ENCODE data around the gene CARNS1.

The CARNS1 gene

GRCh38 chr11:67445515-67445914 lies 30.0 kb downstream of the CARNS1 start:
- H3K9me3 ChIP-seq (ENCODE audit: insufficient read depth, low read depth, low read length), result no peaks in the 10 kb centered on the region
- H3K9ac ChIP-seq (ENCODE audit: low read depth, low read length), result no peak overlapping the region
- no peak overlapping the region for H3K4me3 ChIP-seq (ENCODE audit: low read length)
- H3K27me3 ChIP-seq (ENCODE audit: insufficient read depth, low read length), result no peaks in the 10 kb centered on the region
- H3K36me3 ChIP-seq (ENCODE audit: insufficient read depth, low read depth, low read length), result peaks cover 5% of the 10 kb centered on the region
- H3K4me1 ChIP-seq (ENCODE audit: insufficient read depth, low read length), result no peaks in the 10 kb centered on the region
- no peak overlapping the region for H3K27ac ChIP-seq (ENCODE audit: low read length)

GRCh38 chr11:67448220-67448609 lies 32.7 kb downstream of the CARNS1 start:
- no peak overlapping the region for H3K4me3 ChIP-seq (ENCODE audit: low read length)
- H3K27ac ChIP-seq (ENCODE audit: low read length), result no peak overlapping the region
- no peaks in the 10 kb centered on the region for H3K36me3 ChIP-seq (ENCODE audit: insufficient read depth, low read depth, low read length)
- H3K27me3 ChIP-seq (ENCODE audit: insufficient read depth, low read length), result no peaks in the 10 kb centered on the region
- H3K9me3 ChIP-seq (ENCODE audit: insufficient read depth, low read depth, low read length), result no peaks in the 10 kb centered on the region
- H3K9ac ChIP-seq (ENCODE audit: low read depth, low read length), result no peak overlapping the region
- H3K4me1 ChIP-seq (ENCODE audit: insufficient read depth, low read length), result no peaks in the 10 kb centered on the region

- Histone ChIP-seq H3K4me1 (ENCODE audit: insufficient read depth, low read length) (no peaks in the 10 kb centered on the region), H3K4me3 (ENCODE audit: low read length) (no peak overlapping the region), H3K9me3 (ENCODE audit: insufficient read depth, low read depth, low read length) (no peaks in the 10 kb centered on the region), H3K27me3 (ENCODE audit: insufficient read depth, low read length) (no peaks in the 10 kb centered on the region), H3K9ac (ENCODE audit: low read depth, low read length) (no peak overlapping the region), H3K36me3 (ENCODE audit: insufficient read depth, low read depth, low read length) (no peaks in the 10 kb centered on the region), H3K27ac (ENCODE audit: low read length) (no peak overlapping the region)
Measured at GRCh38 chr11:67449116-67449844, 33.8 kb downstream of the CARNS1 start.

GRCh38 chr11:67450796-67451657 lies 35.5 kb downstream of the CARNS1 start:
- Histone ChIP-seq H3K27me3 (ENCODE audit: insufficient read depth, low read length) (no peaks in the 10 kb centered on the region), H3K4me3 (ENCODE audit: low read length) (no peak overlapping the region), H3K36me3 (ENCODE audit: insufficient read depth, low read depth, low read length) (no peaks in the 10 kb centered on the region), H3K9ac (ENCODE audit: low read depth, low read length) (no peak overlapping the region), H3K27ac (ENCODE audit: low read length) (no peak overlapping the region), H3K9me3 (ENCODE audit: insufficient read depth, low read depth, low read length) (no peaks in the 10 kb centered on the region), H3K4me1 (ENCODE audit: insufficient read depth, low read length) (no peaks in the 10 kb centered on the region)

- H3K27ac ChIP-seq (ENCODE audit: low read length), result no peak overlapping the region
- H3K4me1 ChIP-seq (ENCODE audit: insufficient read depth, low read length), result no peaks in the 10 kb centered on the region
- no peaks in the 10 kb centered on the region for H3K27me3 ChIP-seq (ENCODE audit: insufficient read depth, low read length)
- H3K4me3 ChIP-seq (ENCODE audit: low read length), result no peak overlapping the region
- no peaks in the 10 kb centered on the region for H3K9me3 ChIP-seq (ENCODE audit: insufficient read depth, low read depth, low read length)
- H3K36me3 ChIP-seq (ENCODE audit: insufficient read depth, low read depth, low read length), result no peaks in the 10 kb centered on the region
- H3K9ac ChIP-seq (ENCODE audit: low read depth, low read length), result no peak overlapping the region
Measured at GRCh38 chr11:67451658-67451976, 36.1 kb downstream of the CARNS1 start.

- Histone ChIP-seq H3K27ac (ENCODE audit: low read length) (no peak within 1 kb of the TSS), H3K36me3 (ENCODE audit: insufficient read depth, low read depth, low read length) (no peaks in the 10 kb centered on the region), H3K27me3 (ENCODE audit: insufficient read depth, low read length) (no peaks in the 10 kb centered on the region), H3K4me3 (ENCODE audit: low read length) (no peak within 1 kb of the TSS), H3K4me1 (ENCODE audit: insufficient read depth, low read length) (no peaks in the 10 kb centered on the region), H3K9me3 (ENCODE audit: insufficient read depth, low read depth, low read length) (no peaks in the 10 kb centered on the region), H3K9ac (ENCODE audit: low read depth, low read length) (no peak within 1 kb of the TSS)
Measured at GRCh38 chr11:67452141-67452952, 36.9 kb downstream of the CARNS1 start, which contains the start of gene GPR152. Gene GPR152, minus strand, starts transcription at chr11:67452729. Its CDS starts 5 bp downstream, at chr11:67452724.

- Histone ChIP-seq H3K9ac (ENCODE audit: low read depth, low read length) (no peak overlapping the region), H3K9me3 (ENCODE audit: insufficient read depth, low read depth, low read length) (no peaks in the 10 kb centered on the region), H3K4me3 (ENCODE audit: low read length) (no peak overlapping the region), H3K27me3 (ENCODE audit: insufficient read depth, low read length) (no peaks in the 10 kb centered on the region), H3K36me3 (ENCODE audit: insufficient read depth, low read depth, low read length) (no peaks in the 10 kb centered on the region), H3K4me1 (ENCODE audit: insufficient read depth, low read length) (no peaks in the 10 kb centered on the region), H3K27ac (ENCODE audit: low read length) (no peak overlapping the region)
Measured at GRCh38 chr11:67453816-67454732, 38.6 kb downstream of the CARNS1 start.

- H3K9me3 ChIP-seq (ENCODE audit: insufficient read depth, low read depth, low read length), result no peaks in the 10 kb centered on the region
- no peaks in the 10 kb centered on the region; the same call in 1 of the 2 replicates for H3K27me3 ChIP-seq (ENCODE audit: insufficient read depth, low read length)
- H3K9ac ChIP-seq (ENCODE audit: low read depth, low read length), result no peak within 1 kb of the TSS; the same call in 1 of the 2 replicates
- H3K4me3 ChIP-seq (ENCODE audit: low read length), result no peak within 1 kb of the TSS
- H3K27ac ChIP-seq (ENCODE audit: low read length), result no peak within 1 kb of the TSS
- H3K36me3 ChIP-seq (ENCODE audit: insufficient read depth, low read depth, low read length), result no peaks in the 10 kb centered on the region
- H3K4me1 ChIP-seq (ENCODE audit: insufficient read depth, low read length), result no peaks in the 10 kb centered on the region
Measured at GRCh38 chr11:67455054-67455453, 39.6 kb downstream of the CARNS1 start, which contains the start of gene CABP4. Gene CABP4, plus strand, starts transcription at chr11:67455354. Its CDS starts 70 bp downstream, at chr11:67455424.

- Histone ChIP-seq H3K4me3 (ENCODE audit: low read length) (no peak overlapping the region), H3K4me1 (ENCODE audit: insufficient read depth, low read length) (no peaks in the 10 kb centered on the region), H3K9ac (ENCODE audit: low read depth, low read length) (no peak overlapping the region; the same call in 1 of the 2 replicates), H3K36me3 (ENCODE audit: insufficient read depth, low read depth, low read length) (no peaks in the 10 kb centered on the region), H3K9me3 (ENCODE audit: insufficient read depth, low read depth, low read length) (no peaks in the 10 kb centered on the region), H3K27me3 (ENCODE audit: insufficient read depth, low read length) (no peaks in the 10 kb centered on the region; the same call in 1 of the 2 replicates), H3K27ac (ENCODE audit: low read length) (no peak overlapping the region)
Measured at GRCh38 chr11:67456068-67456705, 40.7 kb downstream of the CARNS1 start.

GRCh38 chr11:67457453-67457852 lies 42.0 kb downstream of the CARNS1 start:
- Histone ChIP-seq H3K27me3 (ENCODE audit: insufficient read depth, low read length) (no peaks in the 10 kb centered on the region; the same call in 1 of the 2 replicates), H3K9me3 (ENCODE audit: insufficient read depth, low read depth, low read length) (no peaks in the 10 kb centered on the region), H3K9ac (ENCODE audit: low read depth, low read length) (no peak overlapping the region), H3K36me3 (ENCODE audit: insufficient read depth, low read depth, low read length) (no peaks in the 10 kb centered on the region), H3K27ac (ENCODE audit: low read length) (no peak overlapping the region), H3K4me3 (ENCODE audit: low read length) (no peak overlapping the region), H3K4me1 (ENCODE audit: insufficient read depth, low read length) (no peaks in the 10 kb centered on the region)
